ENCODE data around the gene EIF4A3.

The EIF4A3 gene

GRCh38 chr17:80110927-80111701 lies 35.8 kb downstream of the EIF4A3 start:
- no peak for DNase-seq

- DNase-seq: no peak
These were observed 36.5 kb downstream of the EIF4A3 start for GRCh38 chr17:80110447-80110812.

- no peak for DNase-seq
These were observed 37.0 kb downstream of the EIF4A3 start for GRCh38 chr17:80109713-80110446.

GRCh38 chr17:80109066-80109660 lies 37.8 kb downstream of the EIF4A3 start:
- no peak for DNase-seq

- no peak for DNase-seq
These were observed 38.6 kb downstream of the EIF4A3 start for GRCh38 chr17:80108036-80108971.

- no peak for DNase-seq
These were observed 39.5 kb downstream of the EIF4A3 start for GRCh38 chr17:80107231-80108021.

- DNase-seq: no peak
These were observed 40.2 kb downstream of the EIF4A3 start for GRCh38 chr17:80106751-80107150.

GRCh38 chr17:80106176-80106575 lies 40.8 kb downstream of the EIF4A3 start:
- DNase-seq: no peak

- no peak for DNase-seq
These were observed 41.2 kb downstream of the EIF4A3 start for GRCh38 chr17:80105762-80106161.

GRCh38 chr17:80104956-80105375 lies 42.0 kb downstream of the EIF4A3 start:
- DNase-seq: no peak

- DNase-seq: no peak
These were observed 42.5 kb downstream of the EIF4A3 start for GRCh38 chr17:80104321-80104955.

- no peak for DNase-seq
These were observed 43.4 kb downstream of the EIF4A3 start for GRCh38 chr17:80103449-80104085.

GRCh38 chr17:80102664-80103448 lies 44.1 kb downstream of the EIF4A3 start:
- no peak for DNase-seq

- DNase-seq: peak; percentile 32
These were observed 44.8 kb downstream of the EIF4A3 start for GRCh38 chr17:80101946-80102663.

GRCh38 chr17:80101011-80101945 lies 45.6 kb downstream of the EIF4A3 start, which contains the start of gene GAA:
GAA (plus strand) TSS chr17:80101581; CDS start chr17:80104587, 3,006 bp downstream.
- peak; percentile 86 for DNase-seq

- no peak for DNase-seq
These were observed 46.9 kb downstream of the EIF4A3 start for GRCh38 chr17:80100035-80100323.

- no peak for DNase-seq
These were observed 47.5 kb downstream of the EIF4A3 start for GRCh38 chr17:80099291-80100034.

Data from CD4-positive, alpha-beta T cell treated with Interferon gamma for 1 hour (primary cell).